HepG2 (cell line): ENCODE data around the gene TCFL5. TPM values are rescaled to one million over a fixed set of nuclear protein-coding genes. Genes with fewer than 3 reads are reported as not detected.

Source experiments
- CREB1 ChIP-seq, 2 experiments: fragments of 450-650 bp in 1 of 2; IDR thresholded peaks; 2 replicates each; pipeline ENCODE4 v1.6.1; 2016 to 2017; ENCODE audit warnings: control low read depth in 1 of 2, mild to moderate bottlenecking in 1 of 2, missing compliant biosample characterization in 1 of 2, missing genetic modification characterization in 1 of 2
- DNMT3B ChIP-seq: conservative IDR thresholded peaks from 2 replicates; pipeline ENCODE4 v1.6.1; 2016; ENCODE audit warnings: missing biosample characterization, control low read depth
- ELF4 ChIP-seq: sonication (generic); formaldehyde crosslinking; IDR thresholded peaks from 2 replicates; pipeline ENCODE4 v1.5.0; 2020; ENCODE audit warnings: missing genetic modification reagents, mild to moderate bottlenecking, moderate library complexity, borderline replicate concordance
- HCFC1 ChIP-seq: fragments of 150-350 bp; IDR thresholded peaks from 2 replicates; pipeline ENCODE4 v1.6.1; 2014; ENCODE audit warnings: low read depth, low read length
- HNRNPK ChIP-seq: fragments of 200-400 bp; formaldehyde crosslinking; IDR thresholded peaks from 2 replicates; pipeline ENCODE4 v1.6.1; 2018; ENCODE audit warnings: low read length, low read depth, moderate library complexity, mild to moderate bottlenecking; ENCODE audit not compliant: poor library complexity, severe bottlenecking
- NFATC3 ChIP-seq: sonication (generic); formaldehyde crosslinking; IDR thresholded peaks from 2 replicates; pipeline ENCODE4 v1.5.1; 2020; ENCODE audit warnings: mild to moderate bottlenecking, missing genetic modification reagents
- PHF20 ChIP-seq: sonication (generic); formaldehyde crosslinking; IDR thresholded peaks from 2 replicates; pipeline ENCODE4 v1.5.0; 2020; ENCODE audit warnings: mild to moderate bottlenecking, missing genetic modification reagents
- POLR2G ChIP-seq: fragments of 200-400 bp; formaldehyde crosslinking; IDR thresholded peaks from 2 replicates; pipeline ENCODE4 v1.6.1; 2018; ENCODE audit warnings: mild to moderate bottlenecking, low read depth, low read length, moderate library complexity
- RXRA ChIP-seq: sonication (generic); formaldehyde crosslinking; IDR thresholded peaks from 2 replicates; pipeline ENCODE4 v1.5.1; 2020; ENCODE audit warnings: missing genetic modification reagents
- SNAPC2 ChIP-seq: sonication (generic); formaldehyde crosslinking; IDR thresholded peaks from 2 replicates; pipeline ENCODE4 v1.8.1; 2022; ENCODE audit warnings: mild to moderate bottlenecking, missing genetic modification reagents
- SOX6 ChIP-seq, 2 experiments: fragments of 450-650 bp in 1 of 2; sonication (generic) in 1 of 2; formaldehyde crosslinking in 1 of 2; IDR thresholded peaks; 2 replicates each; pipeline versions ENCODE4 v1.4.0 to v1.6.1; 2017 to 2020; ENCODE audit warnings: antibody characterized with exemption in 1 of 2, mild to moderate bottlenecking in 1 of 2, missing genetic modification reagents in 1 of 2
- SP1 ChIP-seq, 2 experiments: fragments of 450-650 bp in 1 of 2; sonication (generic) in 1 of 2; formaldehyde crosslinking in 1 of 2; IDR thresholded peaks; 2 replicates each; pipeline versions ENCODE4 v1.4.0 to v1.6.1; 2016 to 2020; ENCODE audit warnings: missing genetic modification reagents in 1 of 2
- SYNCRIP ChIP-seq: fragments of 200-400 bp; formaldehyde crosslinking; IDR thresholded peaks from 2 replicates; pipeline ENCODE4 v1.6.1; 2018; ENCODE audit warnings: mild to moderate bottlenecking, low read depth, low read length; ENCODE audit not compliant: insufficient read depth
- TEAD3 ChIP-seq: optimal IDR thresholded peaks from 2 replicates; pipeline ENCODE3; 2016; ENCODE audit warnings: borderline replicate concordance
- ZFYVE20 ChIP-seq: sonication (generic); formaldehyde crosslinking; IDR thresholded peaks from 2 replicates; pipeline ENCODE4 v1.8.0; 2023; ENCODE audit warnings: low read depth, mild to moderate bottlenecking, moderate library complexity, missing genetic modification reagents, borderline replicate concordance
- ZNF230 ChIP-seq: sonication (generic); formaldehyde crosslinking; IDR thresholded peaks from 2 replicates; pipeline ENCODE4 v1.4.0; 2020; ENCODE audit warnings: mild to moderate bottlenecking, missing genetic modification reagents
- ZNF282 ChIP-seq: fragments of 450-650 bp; IDR thresholded peaks from 2 replicates; pipeline ENCODE4 v1.6.1; 2018; ENCODE audit not compliant: partially characterized antibody
- ZNF326 ChIP-seq: sonication (generic); formaldehyde crosslinking; IDR thresholded peaks from 2 replicates; pipeline ENCODE4 v1.4.0; 2020; ENCODE audit warnings: missing genetic modification reagents, borderline replicate concordance
- ZNF557 ChIP-seq: sonication (generic); formaldehyde crosslinking; IDR thresholded peaks from 2 replicates; pipeline ENCODE4 v1.4.0; 2020; ENCODE audit warnings: missing genetic modification reagents
- ZNF567 ChIP-seq: sonication (generic); formaldehyde crosslinking; IDR thresholded peaks from 2 replicates; pipeline ENCODE4 v1.8.1; 2023; ENCODE audit warnings: mild to moderate bottlenecking, missing genetic modification reagents, borderline replicate concordance
- ZSCAN20 ChIP-seq: sonication (generic); formaldehyde crosslinking; IDR thresholded peaks from 2 replicates; pipeline ENCODE4 v1.4.0; 2020; ENCODE audit warnings: missing genetic modification reagents, mild to moderate bottlenecking, borderline replicate concordance
- polyA plus RNA-seq, 8 experiments: library from polyadenylated mRNA; depleted of rRNA in 3 of 8; stranded (reverse) in 7 of 8; unstranded in 1 of 8; fragments of >200 nt; fragmentation: Illumina TruSeq in 4 of 8; extraction: Trizol in 4 of 8; gene quantifications; 2 replicates each; pipeline versions ENCODE4 v1.2.1 to v1.2.3, GENCODE V29; 2011 to 2016; ENCODE audit warnings: low read depth in 4 of 8, missing spikeins in 1 of 8, mixed read lengths in 1 of 8; ENCODE audit not compliant: insufficient read depth in 1 of 8
- total RNA-seq, 5 experiments: library from RNA; depleted of rRNA; stranded (reverse); fragments of >200 nt; fragmentation: Illumina TruSeq; extraction: Trizol; gene quantifications; 2 replicates each; pipeline ENCODE4 v1.2.3, GENCODE V29; 2016; ENCODE audit warnings: low read depth in 1 of 5
- TF ChIP-seq, protein P1 (sequence below): sonication (generic); formaldehyde crosslinking; IDR thresholded peaks from 2 replicates; pipeline ENCODE4 v1.5.1; 2020; ENCODE audit warnings: missing genetic modification reagents, mild to moderate bottlenecking, borderline replicate concordance
- TF ChIP-seq, protein P2 (sequence below): sonication (generic); formaldehyde crosslinking; IDR thresholded peaks from 2 replicates; pipeline ENCODE4 v1.8.0; 2022; ENCODE audit warnings: mild to moderate bottlenecking, missing genetic modification reagents, borderline replicate concordance
- TF ChIP-seq, protein P3 (sequence below): sonication (generic); formaldehyde crosslinking; conservative IDR thresholded peaks from 2 replicates; pipeline ENCODE4 v1.4.0; 2020; ENCODE audit warnings: missing genetic modification reagents
- TF ChIP-seq, protein P4 (sequence below): sonication (generic); formaldehyde crosslinking; IDR thresholded peaks from 2 replicates; pipeline ENCODE4 v1.4.0; 2020; ENCODE audit warnings: missing genetic modification reagents; ENCODE audit errors: not compliant biosample characterization
- TF ChIP-seq, protein P5 (sequence below): sonication (generic); formaldehyde crosslinking; IDR thresholded peaks from 2 replicates; pipeline ENCODE4 v1.4.0; 2020; ENCODE audit warnings: mild to moderate bottlenecking, missing genetic modification reagents

Gene TCFL5
- total and polyA plus RNA-seq, 2 of the 13 experiments (the other 11 are each of a cell fraction or from before 2014, with no cell fraction given), result 14.8 to 20.0 TPM

DNA sequence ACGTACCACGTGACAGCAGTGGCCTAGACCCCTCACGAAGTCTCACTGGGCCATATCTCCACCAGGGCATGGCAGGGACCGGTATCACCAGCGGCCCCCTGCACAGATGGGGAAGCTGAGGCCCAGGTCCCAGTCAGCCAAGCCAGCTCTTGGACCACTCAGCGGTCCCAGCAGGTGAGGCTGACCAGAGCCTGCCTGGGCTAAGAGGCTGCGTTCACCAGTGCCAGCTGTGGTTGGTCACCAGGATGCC, 67.9 kb downstream of the TCFL5 start (continued):
- TF ChIP-seq RXRA (CRISPR knock-in tag) (peak; percentile 57; the same call in 1 of the 2 replicates), HNRNPK (no peak), SYNCRIP (no peak), ZNF567 (CRISPR knock-in tag) (no peak), SOX6 (IDR thresholded peaks at IDR 0.05) (no peak), SOX6 (CRISPR knock-in tag; IDR thresholded peaks at IDR 0.05) (no peak; the same call in 1 of the 2 replicates), HCFC1 (0 out of 2 replicates have a peak, but pooled peaks have one; percentile 30), DNMT3B (CRISPR knock-in tag) (no peak), ZSCAN20 (CRISPR knock-in tag) (no peak), SNAPC2 (no peak), ELF4 (CRISPR knock-in tag) (no peak), TEAD3 (CRISPR knock-in tag) (no peak), NFATC3 (CRISPR knock-in tag) (no peak), CREB1 (IDR thresholded peaks at IDR 0.05) (no peak), CREB1 (CRISPR knock-in tag; IDR thresholded peaks at IDR 0.05) (no peak), SP1 (IDR thresholded peaks at IDR 0.05) (no peak), SP1 (CRISPR knock-in tag; IDR thresholded peaks at IDR 0.05) (no peak), POLR2G (no peak), PHF20 (CRISPR knock-in tag) (no peak), ZNF282 (no peak), ZFYVE20 (CRISPR knock-in tag) (no peak), ZNF326 (CRISPR knock-in tag) (no peak), ZNF230 (no peak), ZNF557 (CRISPR knock-in tag) (no peak)
- TF ChIP-seq, protein P1, sequence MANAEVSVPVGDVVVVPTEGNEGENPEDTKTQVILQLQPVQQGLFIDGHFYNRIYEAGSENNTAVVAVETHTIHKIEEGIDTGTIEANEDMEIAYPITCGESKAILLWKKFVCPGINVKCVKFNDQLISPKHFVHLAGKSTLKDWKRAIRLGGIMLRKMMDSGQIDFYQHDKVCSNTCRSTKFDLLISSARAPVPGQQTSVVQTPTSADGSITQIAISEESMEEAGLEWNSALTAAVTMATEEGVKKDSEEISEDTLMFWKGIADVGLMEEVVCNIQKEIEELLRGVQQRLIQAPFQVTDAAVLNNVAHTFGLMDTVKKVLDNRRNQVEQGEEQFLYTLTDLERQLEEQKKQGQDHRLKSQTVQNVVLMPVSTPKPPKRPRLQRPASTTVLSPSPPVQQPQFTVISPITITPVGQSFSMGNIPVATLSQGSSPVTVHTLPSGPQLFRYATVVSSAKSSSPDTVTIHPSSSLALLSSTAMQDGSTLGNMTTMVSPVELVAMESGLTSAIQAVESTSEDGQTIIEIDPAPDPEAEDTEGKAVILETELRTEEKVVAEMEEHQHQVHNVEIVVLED (CRISPR knock-in tag), result no peak
- TF ChIP-seq, protein P2, sequence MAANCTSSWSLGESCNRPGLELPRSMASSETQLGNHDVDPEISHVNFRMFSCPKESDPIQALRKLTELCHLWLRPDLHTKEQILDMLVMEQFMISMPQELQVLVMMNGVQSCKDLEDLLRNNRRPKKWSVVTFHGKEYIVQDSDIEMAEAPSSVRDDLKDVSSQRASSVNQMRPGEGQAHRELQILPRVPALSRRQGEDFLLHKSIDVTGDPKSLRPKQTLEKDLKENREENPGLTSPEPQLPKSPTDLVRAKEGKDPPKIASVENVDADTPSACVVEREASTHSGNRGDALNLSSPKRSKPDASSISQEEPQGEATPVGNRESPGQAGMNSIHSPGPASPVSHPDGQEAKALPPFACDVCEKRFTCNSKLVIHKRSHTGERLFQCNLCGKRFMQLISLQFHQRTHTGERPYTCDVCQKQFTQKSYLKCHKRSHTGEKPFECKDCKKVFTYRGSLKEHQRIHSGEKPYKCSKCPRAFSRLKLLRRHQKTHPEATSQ, result no peak
- TF ChIP-seq, protein P3, sequence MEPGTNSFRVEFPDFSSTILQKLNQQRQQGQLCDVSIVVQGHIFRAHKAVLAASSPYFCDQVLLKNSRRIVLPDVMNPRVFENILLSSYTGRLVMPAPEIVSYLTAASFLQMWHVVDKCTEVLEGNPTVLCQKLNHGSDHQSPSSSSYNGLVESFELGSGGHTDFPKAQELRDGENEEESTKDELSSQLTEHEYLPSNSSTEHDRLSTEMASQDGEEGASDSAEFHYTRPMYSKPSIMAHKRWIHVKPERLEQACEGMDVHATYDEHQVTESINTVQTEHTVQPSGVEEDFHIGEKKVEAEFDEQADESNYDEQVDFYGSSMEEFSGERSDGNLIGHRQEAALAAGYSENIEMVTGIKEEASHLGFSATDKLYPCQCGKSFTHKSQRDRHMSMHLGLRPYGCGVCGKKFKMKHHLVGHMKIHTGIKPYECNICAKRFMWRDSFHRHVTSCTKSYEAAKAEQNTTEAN, result no peak; the same call in none of the 2 replicates
- TF ChIP-seq, protein P4, sequence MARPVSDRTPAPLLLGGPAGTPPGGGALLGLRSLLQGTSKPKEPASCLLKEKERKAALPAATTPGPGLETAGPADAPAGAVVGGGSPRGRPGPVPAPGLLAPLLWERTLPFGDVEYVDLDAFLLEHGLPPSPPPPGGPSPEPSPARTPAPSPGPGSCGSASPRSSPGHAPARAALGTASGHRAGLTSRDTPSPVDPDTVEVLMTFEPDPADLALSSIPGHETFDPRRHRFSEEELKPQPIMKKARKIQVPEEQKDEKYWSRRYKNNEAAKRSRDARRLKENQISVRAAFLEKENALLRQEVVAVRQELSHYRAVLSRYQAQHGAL (CRISPR knock-in tag), result no peak
- TF ChIP-seq, protein P5, sequence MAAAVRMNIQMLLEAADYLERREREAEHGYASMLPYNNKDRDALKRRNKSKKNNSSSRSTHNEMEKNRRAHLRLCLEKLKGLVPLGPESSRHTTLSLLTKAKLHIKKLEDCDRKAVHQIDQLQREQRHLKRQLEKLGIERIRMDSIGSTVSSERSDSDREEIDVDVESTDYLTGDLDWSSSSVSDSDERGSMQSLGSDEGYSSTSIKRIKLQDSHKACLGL (CRISPR knock-in tag), result peak; percentile 64
